ENCODE results near the gene E2F1.

The E2F1 gene

DNA sequence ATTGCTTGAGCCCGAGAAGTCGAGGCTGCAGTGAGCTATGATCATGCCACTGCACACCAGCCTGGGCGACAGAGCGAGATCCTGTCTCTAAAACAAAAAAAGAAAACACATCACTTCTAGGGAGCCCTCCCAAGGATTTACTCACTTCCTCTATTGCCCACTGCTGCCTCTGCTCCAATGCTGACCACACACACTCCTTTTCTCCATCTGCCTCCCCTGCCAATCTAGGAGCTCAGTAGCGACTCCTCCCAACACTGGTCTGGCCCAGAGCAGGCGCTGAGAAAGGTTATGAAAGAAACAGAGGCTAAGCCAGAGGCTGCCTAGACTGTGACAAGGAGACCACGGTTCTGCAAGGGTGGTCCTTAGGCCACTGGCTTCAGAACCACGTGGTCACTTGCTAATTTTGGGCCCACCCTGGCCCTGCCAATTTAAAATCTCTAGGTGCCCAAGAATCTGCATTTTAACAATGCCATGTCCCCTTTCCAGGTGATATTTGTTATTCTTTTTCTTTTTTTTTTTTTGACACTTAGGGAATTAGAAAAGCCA, 1.3 kb upstream of the E2F1 start:
- DNase-seq = no peak

DNA sequence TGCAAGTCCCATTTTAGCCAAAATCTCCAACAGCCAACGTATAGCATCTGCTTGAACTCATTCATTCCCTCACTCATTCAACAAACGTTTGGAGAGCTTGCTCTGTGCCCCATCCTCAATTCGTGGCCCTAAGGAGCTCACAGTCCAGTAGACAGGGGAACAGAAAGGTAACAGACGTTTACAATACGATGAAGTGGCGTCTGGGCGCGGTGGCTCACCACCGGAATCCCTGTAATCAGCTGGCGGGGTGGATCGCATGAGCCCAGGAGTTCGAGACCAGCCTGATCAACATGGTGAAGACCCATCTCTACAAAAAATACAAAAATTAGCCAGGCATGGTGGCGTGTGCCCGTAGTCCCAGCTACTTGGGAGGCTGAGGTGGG, 790 bp upstream of the E2F1 start:
- no peak for DNase-seq

- DNase-seq = no peak
Measured at GRCh38 chr20:33685328-33686099, 671 bp downstream of the E2F1 start.

DNA sequence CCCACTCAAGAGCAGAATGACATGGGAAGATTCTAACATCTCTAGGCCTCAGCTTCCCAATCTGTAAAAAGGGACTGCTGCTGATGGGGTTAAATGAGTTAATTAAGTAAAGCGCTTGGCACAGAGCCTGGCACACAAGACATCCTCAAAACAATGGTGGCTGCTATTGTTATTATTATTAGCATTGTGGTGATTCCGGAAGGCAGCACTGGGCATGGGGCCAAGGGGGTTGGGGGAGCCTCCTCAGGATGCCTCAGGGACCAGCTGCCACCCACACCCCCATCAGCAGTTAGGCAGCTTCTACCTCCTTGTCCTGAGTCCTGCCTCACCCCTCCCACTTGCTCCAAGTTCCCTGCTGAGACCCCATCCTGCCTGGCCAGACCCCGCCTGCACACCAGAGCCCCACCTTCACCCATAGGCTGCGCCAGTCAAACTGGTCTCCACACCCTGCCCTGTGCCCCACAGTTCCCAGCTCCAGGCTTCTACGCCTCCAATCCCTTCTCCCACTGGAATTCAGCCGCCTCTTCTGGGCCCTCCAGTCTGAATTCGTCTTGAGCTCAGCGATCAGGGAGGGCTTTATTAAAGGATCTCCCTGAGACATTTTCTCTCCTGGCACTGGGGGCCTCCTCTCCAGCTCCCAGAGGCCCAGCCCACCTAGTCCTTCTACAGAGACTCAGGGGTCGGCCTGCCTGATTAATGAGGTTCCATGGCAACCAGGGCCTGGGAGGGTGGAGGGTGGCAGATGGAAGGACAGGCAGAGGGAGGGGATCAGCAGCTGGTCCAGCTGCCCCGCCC, 1.5 kb downstream of the E2F1 start:
- DNase-seq = no peak

DNA sequence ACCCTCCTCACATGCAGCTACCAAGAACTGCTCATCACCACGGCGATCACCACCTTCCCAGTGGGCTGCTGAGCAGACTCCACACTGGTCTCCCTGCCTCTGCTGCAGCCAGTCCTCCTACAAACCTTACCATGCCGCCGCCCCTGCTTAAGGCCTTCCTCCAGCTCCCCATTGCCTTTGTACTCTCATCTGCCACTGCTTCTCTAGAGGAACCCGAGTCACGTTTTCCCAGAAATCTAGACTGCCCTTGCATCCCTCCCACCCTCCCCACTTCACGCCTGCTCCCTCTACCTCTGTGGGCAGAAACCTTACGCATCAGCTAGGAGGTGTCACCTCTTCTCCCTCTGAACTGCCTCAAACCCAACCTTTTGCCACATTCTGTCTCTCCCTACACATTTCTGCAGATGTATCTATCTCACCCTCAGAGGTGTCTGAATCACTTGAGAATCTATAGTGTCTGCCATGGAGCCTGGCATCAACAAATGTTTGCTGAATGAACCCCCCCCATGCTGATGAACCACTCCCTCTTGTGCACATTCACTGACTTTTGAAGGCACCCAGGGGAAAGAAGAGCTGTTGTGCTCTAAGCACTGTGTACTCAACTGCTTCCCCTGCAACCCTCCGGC, 4.3 kb downstream of the E2F1 start:
- no peak for DNase-seq

DNA sequence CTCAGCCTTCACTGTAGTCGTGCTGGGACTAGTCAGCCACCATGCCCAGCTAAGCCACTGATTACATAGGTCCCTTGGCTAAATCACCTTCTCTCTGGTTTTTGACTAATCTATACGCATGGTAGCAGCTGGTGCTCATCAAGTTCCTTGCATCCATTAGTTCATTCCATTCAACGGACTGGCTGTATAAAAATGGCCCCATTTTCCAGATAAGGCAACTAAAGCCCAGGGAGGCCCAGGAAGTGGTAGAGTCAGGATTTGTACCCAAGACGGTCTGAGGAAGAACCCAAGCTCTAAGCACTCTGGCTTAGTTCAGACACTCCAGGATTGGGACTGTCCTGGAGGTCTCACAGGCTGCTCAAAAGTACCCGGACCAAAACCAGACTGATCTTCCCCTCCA, 4.9 kb downstream of the E2F1 start:
- DNase-seq = no peak

DNA sequence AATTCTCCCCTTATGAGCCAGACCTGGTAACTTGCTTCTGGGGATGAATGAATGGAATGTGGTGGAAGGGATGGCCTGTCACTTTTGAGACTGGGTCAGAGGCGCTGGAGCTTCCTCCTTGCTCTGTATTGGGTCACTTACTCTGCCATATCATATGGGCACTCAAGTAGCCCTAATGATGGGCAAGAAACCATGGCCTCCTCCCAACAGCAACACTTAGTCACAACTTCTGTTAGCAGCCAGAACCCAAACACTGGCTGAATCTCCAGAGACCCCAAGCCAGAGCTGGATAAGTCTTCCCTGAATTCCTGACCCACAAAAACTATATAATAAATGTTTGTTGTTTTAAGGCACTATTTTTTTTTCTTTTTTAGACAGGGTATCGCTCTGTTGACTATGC, 5.5 kb downstream of the E2F1 start:
- no peak for DNase-seq

GRCh38 chr20:33679758-33680485, 6.3 kb downstream of the E2F1 start:
- no peak for DNase-seq

GRCh38 chr20:33677991-33678702, 8.0 kb downstream of the E2F1 start:
- no peak for DNase-seq

GRCh38 chr20:33676652-33677645, 9.2 kb downstream of the E2F1 start:
- DNase-seq = no peak

DNA sequence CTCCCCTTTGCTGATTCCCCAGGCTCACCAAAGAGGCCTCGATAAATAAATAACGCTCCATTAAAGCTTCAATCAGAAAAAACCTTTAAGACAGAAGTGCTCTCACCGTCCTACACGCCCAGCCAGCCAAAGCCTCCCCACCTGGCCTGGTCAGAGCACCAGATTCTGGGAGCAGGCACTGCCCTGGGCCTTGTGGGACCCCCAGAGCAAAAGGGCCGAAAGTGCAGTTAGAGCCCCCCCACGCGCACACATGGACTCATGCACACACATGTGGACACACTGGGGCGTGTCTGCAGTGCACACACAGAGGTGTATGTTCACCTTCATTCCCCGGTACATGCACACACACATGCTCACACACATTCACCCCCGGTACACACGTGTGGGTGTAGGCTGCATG, 10.1 kb downstream of the E2F1 start:
- no peak for DNase-seq

DNA sequence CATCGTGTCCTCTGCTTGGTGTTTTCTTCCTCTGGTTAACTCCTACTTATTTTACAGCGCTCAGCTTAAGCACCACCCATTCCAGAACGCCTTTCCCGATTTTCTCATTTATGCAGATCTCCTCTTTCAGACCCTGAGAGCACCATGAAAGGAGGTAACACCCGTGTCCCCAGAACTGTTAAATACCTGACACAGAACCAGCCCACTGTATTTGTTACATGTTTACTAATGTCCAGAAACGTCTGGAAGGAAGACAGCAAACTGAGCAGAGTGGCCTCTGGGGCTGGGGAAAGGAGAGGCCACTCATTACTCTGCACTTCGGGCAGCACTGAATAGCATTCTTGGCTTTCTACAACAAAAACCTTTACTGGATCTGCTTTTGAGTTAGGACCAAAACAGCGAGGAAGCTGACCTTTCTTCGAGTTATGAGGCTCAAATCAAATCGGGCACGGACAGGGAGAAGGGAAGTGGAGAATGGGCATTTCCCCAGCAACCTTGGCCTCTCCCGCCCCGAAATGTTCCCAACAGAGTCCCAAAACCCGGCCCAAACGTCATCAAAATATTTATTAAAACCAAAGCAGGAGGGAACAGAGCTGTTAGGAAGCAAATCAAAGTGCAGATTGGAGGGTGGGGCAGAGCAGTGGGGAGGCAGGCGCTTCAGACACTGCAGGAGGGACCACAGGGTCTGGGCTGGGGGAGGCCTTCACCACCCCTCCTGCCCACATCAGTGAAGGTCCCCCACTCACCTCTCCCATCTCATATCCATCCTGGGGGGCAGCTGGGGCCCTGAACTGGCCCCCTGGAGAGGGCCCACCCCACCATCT, 10.8 kb downstream of the E2F1 start:
- no peak for DNase-seq

DNA sequence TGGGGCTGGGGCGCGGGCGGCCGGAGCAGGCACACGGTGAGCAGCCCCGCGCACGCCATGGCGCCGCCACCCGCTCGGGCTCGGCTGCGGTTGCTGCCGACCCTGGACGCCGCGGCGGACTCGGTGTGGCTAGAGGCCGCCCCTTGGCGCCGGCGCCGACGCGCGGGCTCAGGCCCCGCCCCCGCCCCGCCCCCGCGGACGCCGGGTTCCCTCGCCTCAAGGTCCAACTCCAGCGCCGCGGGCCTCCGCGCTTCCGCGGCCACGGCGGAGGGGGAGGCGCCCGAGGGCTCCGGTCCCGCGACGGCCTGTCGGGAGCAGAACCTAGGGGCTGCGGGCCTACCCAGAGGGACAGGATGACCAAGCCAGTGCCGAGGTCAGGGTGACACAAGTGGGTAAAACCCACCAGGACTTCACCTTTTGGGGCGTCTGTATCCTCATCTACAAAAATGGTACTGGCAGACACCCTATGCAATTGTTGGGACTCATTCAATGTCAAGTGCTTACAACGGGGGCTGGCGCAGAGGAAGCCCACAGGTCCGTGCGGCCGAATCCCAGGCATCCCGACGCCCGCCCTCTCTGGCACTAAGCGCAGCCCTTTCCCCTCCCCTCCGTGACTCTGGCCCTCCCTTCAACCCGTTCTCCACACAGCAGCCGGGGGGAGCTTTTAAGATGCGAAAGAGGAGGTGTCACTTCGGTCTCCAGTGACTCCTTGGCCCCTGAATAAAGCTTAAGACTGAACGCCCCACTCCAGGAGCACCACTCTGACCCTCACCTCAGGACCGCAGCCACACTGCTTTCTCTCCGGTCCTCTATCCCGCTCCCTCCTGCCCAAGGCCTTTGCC, 11.7 kb downstream of the E2F1 start, which contains the start of gene NECAB3:
NECAB3 (minus strand) TSS at position 135 of the 842 bp plus-strand sequence; CDS start at position 59, 76 bp downstream.
- DNase-seq = peak; percentile 80

DNA sequence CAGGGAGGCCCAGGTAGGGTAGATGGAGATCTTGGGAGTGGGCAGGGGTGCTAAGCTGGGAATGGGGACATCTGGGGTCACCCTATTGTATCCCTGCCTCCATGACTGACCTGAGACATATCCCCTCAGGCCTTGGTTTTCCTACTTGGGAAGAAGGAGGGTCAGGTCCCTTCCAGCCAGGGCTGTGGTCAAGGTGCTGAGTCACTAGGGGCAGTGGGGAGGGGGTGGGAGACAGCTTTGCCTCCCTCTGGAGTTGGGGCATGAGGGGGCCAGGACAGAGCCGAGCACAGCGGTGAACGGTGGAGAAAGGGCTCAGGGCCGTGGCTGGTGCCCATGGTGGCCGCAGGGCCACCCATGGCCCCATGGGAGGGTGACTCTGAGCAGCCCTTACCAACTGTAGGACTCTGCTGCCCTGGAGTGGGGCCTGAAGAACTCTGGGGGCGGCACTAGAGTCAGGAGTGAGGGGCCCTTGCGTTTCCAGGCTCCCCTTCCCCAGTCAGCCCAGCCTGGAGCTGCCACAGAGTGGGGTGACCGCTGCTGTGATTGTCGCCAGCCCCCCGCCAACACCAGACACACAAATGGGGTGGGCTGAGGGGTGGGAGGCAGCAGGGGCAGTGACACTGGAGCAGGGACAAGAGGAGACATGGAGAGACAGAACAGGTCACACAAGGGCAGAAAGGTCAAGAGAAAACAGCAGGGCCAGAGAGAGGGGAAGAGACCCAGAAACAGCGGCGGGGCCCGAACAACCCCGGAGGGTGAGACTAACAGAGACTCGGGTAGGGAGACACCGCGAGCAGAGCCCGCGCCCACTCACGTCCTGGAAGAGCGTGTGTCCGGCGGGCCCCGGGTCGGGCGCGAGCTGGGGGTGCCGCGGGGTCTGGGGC, 12.5 kb downstream of the E2F1 start:
- DNase-seq = no peak

DNA sequence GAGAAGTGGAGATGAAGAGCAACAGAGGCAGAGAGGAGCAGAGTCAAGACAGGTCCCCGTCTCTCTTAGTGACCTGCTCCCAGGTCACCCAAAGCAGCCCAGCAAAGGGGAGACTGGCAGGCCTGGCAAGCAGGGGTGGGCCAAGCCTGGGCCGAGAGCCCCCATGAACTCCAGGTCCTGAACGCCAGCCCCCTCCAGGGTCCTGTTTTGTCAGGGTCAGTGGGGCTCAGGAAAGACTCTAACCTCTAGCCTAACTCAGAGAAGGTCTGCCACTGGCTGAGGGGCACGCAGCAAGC, 13.1 kb downstream of the E2F1 start:
- no peak for DNase-seq

- no peak for DNase-seq
Measured at GRCh38 chr20:33672426-33673113, 13.6 kb downstream of the E2F1 start.

GRCh38 chr20:33671573-33672288, 14.5 kb downstream of the E2F1 start:
- no peak for DNase-seq

Measured in midbrain (tissue), 1 donor.